Tibial artery (tissue), 4 donors: ENCODE results near the gene IGFL1.
"Not testable (repeated sequence)": the region's sequence is repeated elsewhere in the genome, so short reads cannot be mapped to it uniquely, and the experiment has no call there.

Experiments
- DNase-seq, 2 donors: peaks; one replicate each; pipeline ENCODE4 v3.0.0-alpha.2; 2019
- H3K27ac ChIP-seq, 2 donors: fragments of 200-600 bp; sonication (generic) in 1 of 2; 1 replicate in 1 of 2; 2 replicates in 1 of 2; pipeline ENCODE4 v1.5.1; 2018 to 2019; ENCODE audit warnings: mild to moderate bottlenecking in 1 of 2
- H3K27me3 ChIP-seq, 2 donors: fragments of 200-600 bp; sonication (generic) in 1 of 2; one replicate each; pipeline versions ENCODE4 v1.5.1 to v1.6.0; 2016 to 2019
- H3K36me3 ChIP-seq, 3 donors: fragments of 200-600 bp; sonication (generic) in 2 of 3; one replicate each; pipeline ENCODE4 v1.5.1; 2016 to 2019; ENCODE audit warnings: mild to moderate bottlenecking in 2 of 3
- H3K4me1 ChIP-seq, 4 donors: fragments of 200-600 bp; sonication (generic) in 2 of 4; 1 replicate in 3 of 4; 2 replicates in 1 of 4; pipeline ENCODE4 v1.5.1; 2016 to 2019
- H3K4me3 ChIP-seq, 2 donors: fragments of 200-600 bp; sonication (generic) in 1 of 2; 1 replicate in 1 of 2; 2 replicates in 1 of 2; pipeline ENCODE4 v1.5.1; 2018 to 2019; ENCODE audit warnings: mild to moderate bottlenecking in 2 of 2
- H3K9me3 ChIP-seq, 3 donors: fragments of 200-600 bp; sonication (generic) in 1 of 3; one replicate each; pipeline ENCODE4 v1.5.1; 2016 to 2019
- CTCF ChIP-seq, 2 experiments: fragments of 200-600 bp in 1 of 2; fragments of 450-650 bp in 1 of 2; IDR thresholded peaks; one replicate each; pipeline ENCODE4 v1.5.1; 2017 to 2019; ENCODE audit warnings: antibody characterized with exemption in 2 of 2, mild to moderate bottlenecking in 1 of 2, moderate library complexity in 1 of 2
- intact Hi-C: fragments of 100-400 bp; cut with DNase I; formaldehyde crosslinking; loops from one replicate; pipeline ENCODE4 v1.15.0; 2023; ENCODE audit warnings: low total_unique reads

IGFL1 gene

GRCh38 chr19:46232938-46233621, 3.5 kb downstream of the IGFL1 start:
- Histone ChIP-seq H3K9me3 (no peaks in the 10 kb centered on the region), H3K27ac (no peak overlapping the region), H3K4me3 (no peak overlapping the region), H3K27me3 (peaks cover 0 to 37% of the 10 kb centered on the region in 2 donors), H3K4me1 (no peaks in the 10 kb centered on the region), H3K36me3 (no peaks in the 10 kb centered on the region)
- TF ChIP-seq CTCF (IDR thresholded peaks at IDR 0.05) = no peak
- DNase-seq = no peak
- intact Hi-C loops = no loop called here

- H3K4me1 ChIP-seq, H3K36me3 ChIP-seq, H3K27ac ChIP-seq, H3K9me3 ChIP-seq, DNase-seq, intact Hi-C loops, H3K4me3 ChIP-seq: not testable (repeated sequence)
- H3K27me3 ChIP-seq = peaks cover 0 to 42% of the 10 kb centered on the region in 2 donors
Measured at GRCh38 chr19:46233871-46234270, 4.3 kb downstream of the IGFL1 start.

GRCh38 chr19:46238141-46238540, 8.6 kb downstream of the IGFL1 start:
- peaks cover 0 to 19% of the 10 kb centered on the region in 2 donors for H3K27me3 ChIP-seq
- H3K27ac ChIP-seq, H3K4me3 ChIP-seq, DNase-seq, H3K4me1 ChIP-seq, H3K9me3 ChIP-seq, H3K36me3 ChIP-seq, intact Hi-C loops: not testable (repeated sequence)

- Histone ChIP-seq H3K4me3 (no peak overlapping the region), H3K4me1 (no peaks in the 10 kb centered on the region), H3K27ac (no peak overlapping the region), H3K36me3 (no peaks in the 10 kb centered on the region), H3K27me3 (peaks cover 0 to 25% of the 10 kb centered on the region in 2 donors), H3K9me3 (no peaks in the 10 kb centered on the region)
- no peak for TF ChIP-seq CTCF (IDR thresholded peaks at IDR 0.05)
- intact Hi-C loops = no loop called here
- DNase-seq = no peak
Measured at GRCh38 chr19:46239193-46240024, 9.9 kb downstream of the IGFL1 start.

GRCh38 chr19:46240693-46241092, 11.2 kb downstream of the IGFL1 start:
- intact Hi-C loops = no loop called here

GRCh38 chr19:46241626-46242025, 12.1 kb downstream of the IGFL1 start:
- Histone ChIP-seq H3K4me1 (no peaks in the 10 kb centered on the region), H3K9me3 (no peaks in the 10 kb centered on the region), H3K27me3 (peaks cover 0 to 41% of the 10 kb centered on the region in 2 donors), H3K4me3 (no peak overlapping the region), H3K36me3 (no peaks in the 10 kb centered on the region), H3K27ac (no peak overlapping the region)
- no peak for DNase-seq
- TF ChIP-seq CTCF (IDR thresholded peaks at IDR 0.05) = no peak
- intact Hi-C loops = no loop called here

More at GRCh38 chr19:46240693-46241092, 11.2 kb downstream of the IGFL1 start:
- no peak for TF ChIP-seq CTCF (IDR thresholded peaks at IDR 0.05)
- H3K27me3 ChIP-seq = peaks cover 0 to 33% of the 10 kb centered on the region in 2 donors
- H3K4me3 ChIP-seq = no peak overlapping the region
- no peaks in the 10 kb centered on the region for H3K4me1 ChIP-seq
- H3K9me3 ChIP-seq = no peaks in the 10 kb centered on the region
- H3K36me3 ChIP-seq = no peaks in the 10 kb centered on the region
- no peak for DNase-seq
- H3K27ac ChIP-seq = no peak overlapping the region

- H3K36me3 ChIP-seq, H3K27ac ChIP-seq, DNase-seq, H3K4me1 ChIP-seq, H3K9me3 ChIP-seq, H3K4me3 ChIP-seq, intact Hi-C loops: not testable (repeated sequence)
- H3K27me3 ChIP-seq = peaks cover 0 to 52% of the 10 kb centered on the region in 2 donors
Measured at GRCh38 chr19:46243081-46243654, 13.6 kb downstream of the IGFL1 start.
